Transverse colon (tissue), 4 donors: ENCODE data around the gene MLST8. TPM values are rescaled to one million over a fixed set of nuclear protein-coding genes. Genes with fewer than 3 reads are reported as not detected.

Experiments
- DNase-seq: peaks from one replicate; pipeline ENCODE4 v3.0.0-alpha.2; 2019
- H3K27ac ChIP-seq, 4 donors: fragments of 200-600 bp; sonication (generic); 2 replicates each; pipeline ENCODE4 v1.5.1; 2016 to 2018; ENCODE audit warnings: inconsistent platforms in 4 of 4
- H3K27me3 ChIP-seq: fragments of 200-600 bp; sonication (generic); 2 replicates; pipeline ENCODE4 v1.5.1; 2017; ENCODE audit warnings: inconsistent platforms
- H3K36me3 ChIP-seq, 4 donors: fragments of 200-600 bp; sonication (generic); 2 replicates each; pipeline ENCODE4 v1.5.1; 2017 to 2019; ENCODE audit warnings: inconsistent platforms in 4 of 4
- H3K4me1 ChIP-seq, 4 donors: fragments of 200-600 bp; sonication (generic); 2 replicates each; pipeline ENCODE4 v1.5.1; 2017 to 2020; ENCODE audit warnings: inconsistent platforms in 4 of 4
- H3K4me3 ChIP-seq, 4 donors: fragments of 200-600 bp; sonication (generic); 1 replicate in 1 of 4; 2 replicates in 3 of 4; pipeline versions ENCODE4 v1.5.1 to v1.6.1; 2017 to 2019; ENCODE audit warnings: inconsistent platforms in 4 of 4
- H3K9me3 ChIP-seq, 2 donors: fragments of 200-600 bp; sonication (generic); 2 replicates each; pipeline ENCODE4 v1.5.1; 2017 to 2019; ENCODE audit warnings: inconsistent platforms in 2 of 2
- CTCF ChIP-seq, 5 experiments: fragments of 200-600 bp in 3 of 5; fragments of 450-650 bp in 2 of 5; sonication (generic) in 3 of 5; IDR thresholded peaks; 1 replicate in 2 of 5; 2 replicates in 3 of 5; pipeline ENCODE4 v1.5.1; 2016 to 2017; ENCODE audit warnings: antibody characterized with exemption in 5 of 5, inconsistent platforms in 3 of 5, mild to moderate bottlenecking in 2 of 5, moderate library complexity in 1 of 5
- EP300 ChIP-seq: sonication (generic); formaldehyde crosslinking; IDR thresholded peaks from one replicate; pipeline ENCODE4 v1.6.1; 2017; ENCODE audit warnings: antibody characterized with exemption, low read depth
- POLR2A ChIP-seq: fragments of 450-650 bp; IDR thresholded peaks from one replicate; pipeline ENCODE4 v1.6.1; 2016; ENCODE audit warnings: antibody characterized with exemption, mild to moderate bottlenecking, moderate library complexity
- POLR2AphosphoS5 ChIP-seq, 3 donors: sonication (generic); formaldehyde crosslinking; IDR thresholded peaks; one replicate each; pipeline ENCODE4 v1.6.1; 2016; ENCODE audit warnings: antibody characterized with exemption in 3 of 3
- WGBS, 2 donors: methylation state at CpG; one replicate each; pipeline ENCODE4 v1.1.5; 2018; ENCODE audit warnings: low coverage in 1 of 2; 5-methylcytosine and 5-hydroxymethylcytosine counted together
- in situ Hi-C, 4 donors: fragments of 200-750 bp; cut with MboI; loops; one replicate each; pipeline versions ENCODE4 v1.15.0 to v1.15.1; 2017; ENCODE audit warnings: low sequenced_read_pairs in 3 of 4, low pct_ligation_motif_present in 1 of 4, low pct_unique_long_range_greater_than_20kb in 1 of 4
- intact Hi-C: fragments of 100-400 bp; cut with DNase I; formaldehyde crosslinking; loops from one replicate; pipeline ENCODE4 v1.15.1; 2023; ENCODE audit warnings: low total_unique reads
- total RNA-seq, 4 donors: library from RNA; depleted of rRNA; stranded (reverse); fragments of >200 nt; gene quantifications; one replicate each; pipeline ENCODE4 v1.1.0, GENCODE V29; 2016

The MLST8 gene
- total RNA-seq, 4 donors from 2014 or later: 50.8 to 81.8 (median 73.1) TPM

- Histone ChIP-seq H3K9me3 (no peaks in the 10 kb centered on the region), H3K4me1 (peaks cover 54 to 86% (median 83%) of the 10 kb centered on the region in 4 donors), H3K4me3 (peak overlapping the region in 1 of 4 donors; percentile 6), H3K27me3 (no peaks in the 10 kb centered on the region), H3K36me3 (no peaks in the 10 kb centered on the region), H3K27ac (peak overlapping the region; percentile 87 to 92 (median 90))
- peak; percentile 44 for DNase-seq
- 65% methylated on average over 24 of the region's 27 CpGs; no CpG with 5 or more reads in 1 of the 2 donors for WGBS, 2 donors
- in situ Hi-C loops (loop anchor here in 1 of 4 donors (25.0 kb wide), 1 partner anchor 330 kb away; the partner anchor contains the start of gene TBC1D24), intact Hi-C loops (no loop called here)
- TF ChIP-seq POLR2A (no peak), CTCF (IDR thresholded peaks at IDR 0.05) (no peak), EP300 (no peak), POLR2AphosphoS5 (IDR thresholded peaks at IDR 0.05) (no peak)
These were observed 47.6 kb upstream of the MLST8 start for GRCh38 chr16:2157480-2158261.

- in situ Hi-C loops (loop anchor here in 1 of 4 donors (25.0 kb wide), 1 partner anchor 329 kb away; the partner anchor contains the start of gene TBC1D24), intact Hi-C loops (no loop called here)
- Histone ChIP-seq H3K9me3 (no peaks in the 10 kb centered on the region), H3K27ac (peak overlapping the region; percentile 87 to 92 (median 90)), H3K36me3 (no peaks in the 10 kb centered on the region), H3K27me3 (no peaks in the 10 kb centered on the region), H3K4me1 (peaks cover 50 to 86% (median 83%) of the 10 kb centered on the region in 4 donors), H3K4me3 (no peak overlapping the region)
- no peak for DNase-seq
- TF ChIP-seq POLR2AphosphoS5 (IDR thresholded peaks at IDR 0.05): no peak
- no peak for TF ChIP-seq CTCF (IDR thresholded peaks at IDR 0.05)
- WGBS, 2 donors: 70 to 76% methylated on average over 5 to 15 of the region's 15 CpGs
These were observed 47.0 kb upstream of the MLST8 start for GRCh38 chr16:2158262-2158638.

GRCh38 chr16:2159175-2159838, 45.9 kb upstream of the MLST8 start:
- 36% methylated on average over 19 of the region's 24 CpGs; no CpG with 5 or more reads in 1 of the 2 donors for WGBS, 2 donors
- Histone ChIP-seq H3K27me3 (no peaks in the 10 kb centered on the region), H3K36me3 (no peaks in the 10 kb centered on the region), H3K27ac (peak overlapping the region; percentile 87 to 92 (median 90)), H3K4me1 (peaks cover 45 to 82% (median 79%) of the 10 kb centered on the region in 4 donors), H3K9me3 (no peaks in the 10 kb centered on the region), H3K4me3 (peak overlapping the region in 2 of 4 donors; percentile 13 to 38)
- DNase-seq: peak; percentile 70
- no peak for TF ChIP-seq CTCF (IDR thresholded peaks at IDR 0.05)
- TF ChIP-seq POLR2A: no peak
- peak; percentile 2 for TF ChIP-seq EP300
- TF ChIP-seq POLR2AphosphoS5 (IDR thresholded peaks at IDR 0.05): no peak
- in situ Hi-C loops: loop anchor here in 1 of 4 donors (25.0 kb wide), 1 partner anchor 328 kb away; the partner anchor contains the start of gene TBC1D24
- intact Hi-C loops: no loop called here

GRCh38 chr16:2160915-2161551, 44.2 kb upstream of the MLST8 start:
- Histone ChIP-seq H3K27me3 (no peaks in the 10 kb centered on the region), H3K4me3 (no peak overlapping the region), H3K27ac (peak overlapping the region; percentile 42 to 92 (median 90)), H3K9me3 (no peaks in the 10 kb centered on the region), H3K4me1 (peaks cover 45 to 78% (median 74%) of the 10 kb centered on the region in 4 donors), H3K36me3 (no peaks in the 10 kb centered on the region)
- TF ChIP-seq POLR2AphosphoS5 (IDR thresholded peaks at IDR 0.05) (peak in 1 of 3 donors; percentile 10), CTCF (IDR thresholded peaks at IDR 0.05) (no peak)
- in situ Hi-C loops: loop anchor here in 1 of 4 donors (25.0 kb wide), 1 partner anchor 326 kb away; the partner anchor contains the start of gene TBC1D24
- peak; percentile 58 for DNase-seq
- intact Hi-C loops: no loop called here
- 58% methylated on average over 14 of the region's 20 CpGs; no CpG with 5 or more reads in 1 of the 2 donors for WGBS, 2 donors
